NCI-H2196 (cell line): ENCODE measurements around the gene ICAM5.
A peak's percentile ranks its signal among the peaks of the same experiment; 100 is the strongest.

ENCODE experiments used
- DNase-seq: peaks from one replicate; lab custom pipeline; 2025; ENCODE audit not compliant: unreplicated experiment; lab: John Stamatoyannopoulos, UW

Gene ICAM5

DNA sequence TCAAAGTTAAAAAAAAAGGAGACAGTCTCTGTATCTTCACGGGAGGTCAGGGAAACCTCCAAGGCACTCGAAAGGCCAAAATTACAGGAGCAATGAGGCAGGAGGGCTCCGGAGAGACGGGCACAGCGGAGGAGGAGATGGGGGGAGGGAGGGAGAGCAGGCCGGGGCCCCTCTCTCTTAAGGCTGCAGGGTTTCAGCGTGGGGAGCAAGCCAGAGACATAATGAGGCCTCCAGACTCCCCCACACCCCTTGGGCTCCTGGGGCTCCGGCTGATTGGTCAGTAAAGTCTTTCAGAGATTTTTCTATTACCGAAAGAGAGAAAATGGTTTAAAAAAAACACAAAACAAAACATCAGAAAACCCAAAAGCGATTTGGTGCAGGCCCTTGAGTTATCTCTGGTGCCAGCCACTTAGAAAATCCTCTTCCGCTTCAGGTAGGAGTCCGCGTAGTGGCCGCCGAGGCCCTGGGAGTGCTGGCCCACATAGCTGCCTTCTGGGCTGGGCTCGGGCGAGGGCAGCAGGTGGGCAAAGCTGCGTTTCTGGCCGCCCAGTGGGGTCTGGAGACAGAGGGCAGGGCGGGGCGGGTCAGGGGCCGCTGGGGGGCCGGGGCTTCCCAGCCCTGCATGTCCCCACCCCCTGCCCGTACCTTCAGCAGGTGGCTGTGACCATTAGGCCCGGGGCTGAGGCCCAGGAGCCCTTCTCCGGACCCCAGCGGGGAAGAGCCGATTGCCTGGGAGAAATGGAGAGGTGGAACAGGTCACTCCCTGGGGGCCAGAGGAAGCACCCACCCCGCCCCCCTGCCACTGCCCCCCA is 27.5 kb downstream of the ICAM5 start:
- no peak for DNase-seq

DNA sequence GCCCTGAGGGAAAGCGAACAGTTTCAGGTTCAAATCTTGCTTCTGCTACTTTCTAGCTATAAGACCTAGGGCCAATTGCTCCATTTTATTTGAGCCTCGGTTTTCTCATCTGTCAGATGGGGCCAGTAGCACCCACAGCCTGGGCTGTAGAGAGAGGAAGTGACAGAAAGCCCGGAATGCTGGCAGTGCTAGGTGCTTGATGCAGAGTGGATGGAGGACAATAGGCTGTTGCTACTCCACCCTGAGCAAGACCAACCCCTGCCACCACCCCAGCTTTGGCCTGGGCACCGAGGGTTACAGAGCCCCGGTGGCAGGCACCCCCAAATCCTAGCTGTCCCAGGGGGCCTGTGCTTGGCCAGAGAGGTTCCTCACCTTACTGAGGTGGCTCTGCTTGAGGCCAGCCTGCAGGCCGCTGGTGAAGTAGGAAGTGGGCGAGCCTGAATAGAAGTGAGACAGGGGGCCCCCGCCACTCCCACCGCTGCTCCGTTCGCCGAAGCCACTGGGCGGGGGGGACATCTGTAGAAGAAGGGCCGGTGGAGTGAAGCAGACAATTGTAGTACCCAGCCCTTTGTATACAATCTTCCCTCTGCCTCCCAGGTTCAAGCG is 28.2 kb downstream of the ICAM5 start:
- no peak for DNase-seq

DNA sequence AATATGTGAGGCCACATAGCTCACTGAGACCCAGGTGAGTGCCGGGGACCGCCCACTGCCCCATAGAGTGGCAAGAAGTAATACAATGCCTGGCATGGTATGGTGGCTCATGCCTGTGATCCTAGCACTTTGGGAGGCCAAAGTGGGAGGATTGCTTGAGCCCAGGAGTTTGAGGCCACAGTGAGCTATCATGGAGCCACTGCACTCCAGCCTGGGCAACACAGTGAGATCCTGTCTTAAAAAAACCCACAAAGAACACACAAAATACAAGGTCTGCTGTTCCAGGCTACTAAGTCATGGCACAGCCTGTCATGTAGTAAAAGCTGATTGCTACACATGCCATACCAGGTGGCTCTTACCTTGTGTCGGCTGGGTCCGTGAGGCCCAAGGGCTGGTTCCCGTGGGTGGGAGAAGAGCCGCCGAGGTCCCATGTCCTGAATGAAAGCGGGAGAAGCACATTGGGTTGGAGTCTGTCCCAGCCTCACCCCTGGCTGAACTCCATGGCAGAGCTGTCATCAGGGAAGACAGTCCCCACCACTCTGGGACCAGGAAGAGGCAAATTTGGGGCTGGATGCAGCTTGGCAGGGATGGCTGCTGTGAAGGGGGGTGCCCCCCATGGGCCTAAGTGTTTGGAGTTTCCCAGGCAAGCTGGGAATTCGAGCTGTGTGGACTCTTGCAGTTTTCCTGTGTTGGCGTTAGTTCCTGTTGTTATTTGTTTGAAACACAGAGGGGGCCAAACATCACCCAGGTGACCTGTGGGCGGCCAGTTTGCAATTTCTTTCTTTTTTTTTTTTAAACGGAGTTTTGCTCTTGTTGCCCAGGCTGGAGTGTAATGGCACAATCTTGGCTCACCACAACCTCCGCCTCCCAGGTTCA is 29.3 kb downstream of the ICAM5 start:
- no peak for DNase-seq

DNA sequence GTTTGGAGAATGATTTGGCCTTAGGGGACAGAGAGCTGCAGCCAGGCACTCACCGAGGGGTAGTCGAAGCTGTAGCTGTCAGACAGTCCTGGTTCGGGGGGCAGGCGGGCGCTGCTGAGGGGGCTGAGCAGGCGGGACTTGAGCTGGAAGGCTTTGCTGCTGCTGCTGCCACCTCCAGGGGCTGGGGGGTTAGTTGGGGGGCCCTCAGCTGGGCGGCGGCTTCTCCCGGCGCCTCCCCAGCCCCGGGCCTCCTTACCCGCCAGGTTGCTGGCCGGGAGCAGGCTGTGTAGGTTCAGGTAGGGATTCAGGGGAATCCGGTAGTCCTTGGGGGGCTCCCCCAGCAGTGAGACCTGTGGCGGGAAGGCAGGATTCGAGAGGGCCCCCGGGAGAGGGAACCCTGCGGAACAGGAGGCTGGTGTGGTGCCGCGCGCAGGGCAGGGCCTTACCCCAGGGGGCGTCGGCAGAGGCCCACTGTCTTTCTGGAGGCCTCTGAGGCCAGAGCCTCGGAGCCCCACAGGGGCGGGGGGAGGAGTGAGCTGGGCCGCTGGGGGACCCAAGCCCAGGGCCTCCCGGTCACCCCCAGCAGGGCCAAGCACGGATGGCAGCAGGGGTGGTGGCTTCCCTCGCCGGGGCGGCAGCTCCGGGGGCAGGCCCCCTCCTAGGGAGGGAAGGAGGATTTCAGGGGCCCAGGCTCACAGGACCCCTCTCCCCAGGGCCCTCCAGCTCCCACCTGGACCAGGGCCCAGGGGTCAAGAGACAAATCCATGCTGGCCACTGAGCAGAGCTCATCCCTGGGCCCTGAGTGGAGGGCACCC is 31.1 kb downstream of the ICAM5 start:
- no peak for DNase-seq

DNA sequence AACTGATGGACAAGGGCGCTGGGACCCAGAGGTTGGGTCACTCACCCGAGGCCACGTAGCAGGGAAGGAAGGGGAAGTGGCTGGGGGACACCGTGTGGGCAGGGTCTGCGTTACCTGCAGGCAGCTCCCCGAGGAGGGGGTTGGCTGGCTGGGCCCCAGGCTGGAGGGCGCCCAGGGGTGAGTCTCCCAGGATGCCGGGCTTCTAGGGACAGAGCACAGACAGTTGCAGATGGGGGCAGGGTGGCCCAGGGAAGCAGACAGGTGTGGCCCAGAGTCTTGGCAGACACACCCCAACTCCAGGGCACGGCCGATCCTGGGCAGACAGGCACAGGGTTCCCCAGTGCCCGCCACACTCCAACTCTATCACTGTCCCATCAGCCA is 31.7 kb downstream of the ICAM5 start:
- DNase-seq: no peak

DNA sequence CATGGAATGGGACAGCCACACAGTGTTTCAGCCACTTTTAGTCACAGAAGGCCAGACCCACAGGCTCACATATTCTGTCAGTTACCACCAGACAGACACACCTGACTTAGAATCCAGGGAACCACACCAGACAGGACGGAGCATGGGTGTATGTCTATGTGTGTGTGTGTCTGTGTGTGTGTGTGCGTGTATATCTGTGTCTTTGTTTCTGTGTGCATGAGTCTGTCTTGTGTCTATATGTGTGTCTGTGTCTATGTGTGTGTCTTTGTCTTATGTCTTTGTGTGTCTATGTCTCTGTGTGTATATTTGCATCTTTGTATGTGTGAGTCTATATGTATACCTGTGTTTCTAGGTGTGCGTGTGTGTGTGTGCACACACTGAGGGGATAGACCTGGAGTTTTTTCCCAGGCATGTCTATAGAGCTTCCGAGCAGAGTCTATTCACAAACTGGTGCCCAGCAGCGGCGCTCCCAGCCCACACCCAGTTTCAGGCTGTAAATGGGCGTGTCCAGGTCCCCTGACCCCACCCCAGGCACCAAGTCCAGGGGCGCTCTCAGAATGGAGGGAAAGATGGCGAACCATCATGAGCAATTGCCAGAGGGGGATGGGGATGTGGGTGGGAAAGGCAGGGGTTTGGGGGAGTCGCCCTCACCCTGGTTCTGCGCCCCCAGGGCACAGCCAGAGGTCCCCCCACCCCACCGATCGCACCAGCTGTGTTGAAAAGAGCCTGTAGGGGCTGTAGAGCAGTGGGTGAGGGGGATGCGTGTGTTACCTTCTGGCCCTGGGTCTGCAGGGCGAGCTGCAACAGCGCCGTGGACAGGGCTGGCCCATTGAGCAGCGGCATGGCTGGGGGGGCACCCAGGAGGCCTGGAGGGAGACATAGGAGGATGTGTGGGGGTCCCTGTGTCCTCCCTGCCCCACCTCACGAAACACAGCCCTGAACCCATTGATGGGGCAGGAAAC is 32.4 kb downstream of the ICAM5 start:
- DNase-seq: no peak

DNA sequence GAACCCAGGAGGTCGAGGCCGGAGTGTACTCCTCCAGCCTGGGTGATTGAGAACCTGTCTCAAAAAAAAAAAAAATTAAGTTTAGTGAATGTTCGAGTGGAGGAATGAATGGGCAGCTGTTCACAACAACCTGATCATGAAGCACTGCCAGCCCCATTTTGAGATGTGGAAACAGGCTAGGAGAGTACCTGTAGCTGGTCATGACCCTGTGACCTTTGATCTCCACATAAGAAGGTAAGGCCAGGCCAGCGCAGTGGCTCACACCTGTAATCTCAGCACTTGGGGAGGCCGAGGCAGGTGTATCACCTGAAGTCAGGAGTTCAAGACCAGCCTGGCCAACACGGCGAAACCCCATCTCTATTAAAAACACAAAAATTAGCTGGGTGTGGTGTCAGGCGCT is 36.0 kb downstream of the ICAM5 start:
- DNase-seq: no peak

DNA sequence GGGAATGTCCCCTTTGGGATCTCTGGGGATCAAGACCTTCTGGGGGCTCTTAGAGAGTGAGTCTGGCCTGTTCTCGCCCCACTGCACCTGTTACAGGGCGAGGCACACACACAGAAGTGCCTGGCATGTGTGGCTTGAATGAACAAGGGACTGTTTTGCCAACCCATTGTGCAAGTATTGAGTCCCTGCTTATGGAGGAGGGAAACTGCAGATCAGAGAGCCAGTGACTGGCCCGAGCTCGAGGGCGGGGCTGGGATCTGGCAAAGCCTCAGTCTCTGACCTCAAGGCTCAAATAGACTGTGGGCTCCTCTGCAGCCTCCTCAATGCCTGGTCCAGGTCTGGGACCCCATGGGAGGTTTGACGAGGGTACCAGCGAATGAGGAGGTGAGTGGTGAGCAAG is 38.0 kb downstream of the ICAM5 start:
- no peak for DNase-seq

DNA sequence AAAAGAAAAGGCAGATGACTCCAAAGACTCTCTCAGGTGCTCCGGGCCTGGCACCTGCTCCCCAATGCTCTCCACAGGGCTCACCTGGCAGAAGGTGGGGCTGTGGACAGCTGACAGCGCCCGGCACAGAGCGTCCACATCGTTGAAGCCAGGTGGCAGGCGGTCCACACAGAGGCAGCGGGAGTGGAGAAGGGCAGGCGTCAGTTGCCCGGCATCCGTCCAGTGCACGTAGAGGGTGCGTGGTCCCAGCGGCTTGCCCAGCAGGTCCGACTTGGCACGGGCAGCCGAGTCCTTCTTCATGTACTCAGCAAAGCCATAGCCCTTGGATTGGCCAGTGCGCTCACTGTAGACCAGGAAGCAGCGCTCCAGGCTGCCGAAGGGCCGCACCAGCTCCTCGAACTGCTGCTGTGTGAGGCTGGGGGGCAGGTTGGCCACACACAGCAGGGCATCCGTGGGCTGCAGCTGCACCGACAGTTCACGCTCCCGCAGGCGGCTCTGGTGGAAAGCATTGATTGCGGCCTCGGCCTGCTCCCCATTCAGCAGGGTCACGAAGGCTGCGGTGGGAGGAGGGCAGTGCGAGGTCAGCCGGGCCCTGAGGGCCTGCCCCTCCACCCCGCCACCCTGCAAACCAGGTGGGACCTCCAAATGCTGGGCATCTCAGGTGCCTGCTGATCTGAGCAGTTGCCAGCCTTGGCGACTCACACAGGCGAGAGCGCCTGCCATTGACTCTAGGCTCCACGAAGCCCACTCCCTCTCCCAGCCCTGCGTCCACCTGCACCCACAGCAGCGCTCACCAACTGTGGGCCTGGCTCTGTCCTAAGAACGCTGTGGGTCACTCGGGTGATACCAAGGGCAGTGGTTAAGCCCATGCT is 39.0 kb downstream of the ICAM5 start:
- no peak for DNase-seq

DNA sequence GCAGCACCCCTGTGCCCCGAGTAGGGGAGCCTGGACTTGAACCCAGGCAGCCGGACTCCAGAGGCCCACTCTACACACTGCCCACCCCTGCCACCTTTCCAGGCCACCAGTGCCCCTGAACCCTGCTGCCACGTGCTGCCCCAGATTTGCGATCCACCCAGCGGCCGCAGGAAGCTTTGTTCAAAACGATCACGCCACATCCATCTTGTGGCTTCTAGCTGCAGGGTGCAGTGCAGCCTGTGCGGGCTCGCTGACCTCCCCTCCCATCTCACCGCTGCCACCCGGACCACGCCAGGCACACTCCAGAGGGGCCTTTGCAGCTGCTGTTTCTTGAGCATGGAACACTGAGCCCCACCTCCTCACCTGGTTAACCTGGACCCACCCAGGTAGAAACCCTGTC is 39.8 kb downstream of the ICAM5 start:
- DNase-seq: no peak

DNA sequence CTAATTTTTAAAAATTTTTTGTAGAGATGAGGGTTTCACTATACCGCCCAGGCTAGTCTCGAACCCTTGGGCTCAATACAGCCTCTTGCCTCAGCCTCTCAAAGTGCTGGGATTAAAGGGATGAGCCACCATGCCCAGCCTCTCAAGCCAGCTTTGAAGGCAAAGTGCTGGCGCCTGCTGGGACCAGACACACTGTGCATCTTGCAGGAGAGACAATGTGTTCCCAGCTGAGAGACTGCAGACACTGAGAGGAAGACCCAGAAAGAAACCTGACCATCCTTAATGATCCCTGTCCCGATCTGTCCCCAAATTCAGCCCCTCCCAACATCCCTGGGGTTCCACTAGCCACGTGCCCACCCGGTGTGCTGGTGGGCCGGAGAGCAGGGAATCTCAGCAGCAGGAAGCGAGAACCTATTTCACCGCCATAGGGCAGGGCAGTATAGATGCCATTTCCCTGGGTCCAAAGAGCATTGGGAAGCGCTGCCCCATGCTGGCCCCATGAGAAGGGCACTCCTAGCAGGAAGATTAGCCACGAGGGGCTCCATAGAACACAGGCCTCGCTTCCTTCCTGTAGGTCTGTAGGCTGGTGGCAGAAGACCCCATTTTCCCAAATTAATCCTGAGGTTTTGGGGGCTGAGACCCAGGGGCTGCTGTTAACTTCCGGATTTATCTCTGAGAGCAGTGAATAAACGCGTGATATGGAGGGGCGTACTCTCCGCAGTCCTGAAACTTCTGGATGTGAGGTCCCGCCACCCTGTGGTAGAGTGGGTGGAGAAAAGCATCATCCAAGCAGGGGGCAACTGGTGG is 42.6 kb downstream of the ICAM5 start:
- no peak for DNase-seq

DNA sequence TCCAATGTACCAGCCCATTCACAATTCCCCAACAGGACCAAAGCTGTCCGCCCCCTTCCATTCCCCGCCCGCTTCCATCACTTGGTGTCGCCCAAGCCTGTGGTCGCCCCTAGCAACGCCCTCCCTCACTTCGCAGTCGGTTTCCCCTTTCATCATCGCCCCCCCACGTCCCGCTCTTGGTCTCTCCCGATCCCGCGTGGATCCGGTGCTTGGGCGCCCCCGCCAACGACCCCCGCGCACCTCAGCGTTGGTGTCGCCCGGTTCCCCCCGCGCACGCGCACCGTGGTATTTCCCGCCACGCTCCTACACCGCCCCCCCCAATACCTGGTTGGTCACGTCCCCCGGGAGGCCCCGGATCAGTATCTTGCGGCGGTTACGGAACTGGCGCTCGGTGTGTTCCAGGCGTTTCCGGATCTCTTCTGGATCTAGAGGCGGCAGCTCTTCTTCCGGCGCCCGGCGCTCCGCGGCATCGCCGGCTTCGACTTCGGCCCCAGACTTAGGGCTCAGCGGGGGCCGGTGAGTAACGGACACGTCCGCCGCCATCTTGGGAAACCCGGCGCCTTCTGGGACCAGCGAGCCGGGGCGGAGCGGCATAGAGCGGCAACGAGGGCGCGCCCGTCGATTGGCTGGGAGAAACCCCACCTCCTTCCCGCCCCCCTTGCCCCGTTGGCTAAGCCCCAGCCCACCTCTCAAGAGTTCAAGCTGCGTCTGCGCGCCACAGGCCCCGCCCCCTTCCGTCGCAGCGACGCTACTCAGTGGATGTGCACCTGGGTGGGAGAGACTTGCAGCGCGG is 43.4 kb downstream of the ICAM5 start, which contains the start of gene RAVER1:
Gene RAVER1, minus strand, starts transcription at position 565 of the 793 bp plus-strand sequence. Its CDS starts 22 bp downstream, at position 543.
- peak; percentile 96 for DNase-seq

DNA sequence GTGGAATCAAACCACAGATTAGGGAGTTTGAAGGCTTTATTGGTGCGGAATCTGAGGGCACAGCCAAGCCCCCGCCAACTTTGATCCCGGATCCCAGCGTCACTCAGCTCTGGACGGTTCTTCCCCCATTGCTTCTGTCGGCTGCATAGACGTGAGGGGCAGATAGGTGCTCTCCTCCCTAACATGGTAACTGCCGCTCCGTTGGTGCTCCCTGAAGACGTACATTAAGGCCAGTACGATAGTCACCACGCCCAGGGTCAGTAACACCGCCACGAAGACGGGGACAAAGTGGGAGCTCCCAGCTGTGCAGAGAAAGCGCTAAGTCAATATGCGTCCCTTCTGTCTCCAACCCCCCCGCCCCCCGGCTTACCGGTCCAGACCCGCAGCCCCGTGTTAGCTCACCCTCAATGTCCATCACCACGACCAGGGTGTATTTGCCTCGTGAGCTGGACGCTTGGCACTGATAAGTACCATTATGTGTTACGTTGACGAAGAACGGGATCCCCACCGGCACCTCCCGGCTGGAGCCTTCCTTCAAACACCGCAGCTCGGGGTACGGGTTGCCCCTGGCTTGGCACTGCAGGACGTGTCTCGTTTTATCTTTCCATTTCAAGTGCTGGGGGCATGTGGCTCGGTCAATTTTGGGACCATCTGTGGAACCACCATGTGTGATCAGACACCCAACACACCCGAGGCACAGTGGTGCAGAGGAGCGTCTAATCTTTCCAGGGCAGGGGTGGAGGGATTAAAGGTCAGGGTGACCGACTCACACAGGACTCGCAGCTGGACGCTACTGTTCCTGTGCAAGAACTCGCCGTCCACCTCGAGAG is 44.2 kb downstream of the ICAM5 start:
- DNase-seq: peak; percentile 50

DNA sequence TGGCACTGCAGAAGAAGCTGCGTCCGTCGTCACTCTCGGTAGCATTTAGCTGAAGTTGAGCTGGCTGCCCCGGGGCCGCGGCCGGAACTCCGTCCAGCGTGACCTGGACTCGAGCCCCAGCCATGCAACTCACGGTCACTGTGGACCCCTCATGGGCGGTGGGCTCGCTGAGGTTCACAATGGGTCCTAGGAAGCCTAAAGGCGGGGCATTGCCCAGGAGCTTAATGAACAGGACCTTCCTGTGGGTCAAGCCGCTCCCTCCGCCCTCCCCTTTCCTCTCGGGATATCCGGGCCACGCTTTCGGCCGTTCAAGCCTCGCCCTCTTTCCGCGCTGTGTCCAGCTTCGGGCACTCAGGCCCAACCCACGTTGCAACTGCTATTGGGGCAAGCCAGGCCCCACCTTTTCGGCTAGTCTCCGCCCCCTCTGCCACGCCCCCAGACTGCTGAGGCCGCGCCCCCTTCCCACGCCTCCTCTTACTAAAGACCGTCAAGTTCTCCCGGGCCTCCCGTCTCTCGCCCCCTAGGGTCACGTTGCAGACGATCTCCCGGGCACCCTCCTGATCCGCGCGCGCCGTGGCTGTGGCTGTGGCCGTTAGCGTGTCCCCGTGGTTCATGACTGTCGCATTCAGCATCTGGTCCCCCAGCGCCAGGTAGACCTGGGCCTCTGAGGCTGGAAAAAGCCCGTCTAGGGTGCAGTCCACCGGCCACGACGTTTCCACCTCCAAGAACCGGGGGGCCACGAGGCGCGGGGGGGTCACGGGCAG is 45.0 kb downstream of the ICAM5 start:
- DNase-seq: peak; percentile 89

DNA sequence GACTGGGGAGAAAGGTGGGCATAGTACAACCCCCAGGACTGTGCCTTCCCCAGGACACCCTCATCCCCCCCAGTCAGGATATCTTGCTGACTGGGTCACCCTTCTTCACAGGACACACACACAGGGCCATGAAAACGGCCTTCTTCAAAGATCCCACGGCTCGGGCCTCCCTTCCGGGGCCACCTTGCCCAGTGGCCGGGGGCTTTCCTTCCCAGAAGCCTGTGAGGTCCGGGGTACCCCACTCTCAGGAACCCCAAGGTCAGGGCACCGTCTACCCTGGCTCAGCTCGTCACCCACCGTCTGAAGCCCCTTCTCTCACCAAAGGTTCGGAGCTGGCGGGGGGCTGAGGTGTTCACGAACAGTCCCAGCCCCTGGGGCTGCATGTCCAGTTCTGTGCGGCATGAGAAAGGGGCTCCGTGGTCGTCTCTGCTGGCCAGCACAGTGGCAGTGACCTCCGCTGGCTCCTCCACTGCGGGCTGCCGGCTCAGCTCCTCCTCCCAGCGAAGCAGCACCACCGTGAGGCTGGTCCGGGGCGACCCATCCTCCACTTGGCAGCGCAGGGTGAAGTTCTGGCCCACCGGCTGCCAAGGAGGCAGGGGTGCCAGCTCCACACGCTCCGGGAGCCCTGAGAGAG is 45.7 kb downstream of the ICAM5 start:
- no peak for DNase-seq
